ENCODE measurements around the gene NEGR1. TPM values are rescaled to one million over a fixed set of nuclear protein-coding genes. Genes with fewer than 3 reads are reported as not detected.

The NEGR1 gene
- total and polyA plus RNA-seq, 12 donors = 2.3 to 18.3 (median 5.2) TPM

GRCh38 chr1:71882637-71883036 is 399.7 kb downstream of the NEGR1 start:
- H3K4me3 ChIP-seq = no peak overlapping the region
- no peaks in the 10 kb centered on the region for H3K9me3 ChIP-seq
- H3K27ac ChIP-seq = no peak overlapping the region
- TF ChIP-seq CTCF (IDR thresholded peaks at IDR 0.05) = no peak
- H3K27me3 ChIP-seq = no peaks in the 10 kb centered on the region
- intact Hi-C loops (cut with DNase I) = no loop called here
- H3K36me3 ChIP-seq = no peaks in the 10 kb centered on the region
- DNase-seq (no peak), ATAC-seq (no peak)
- H3K4me1 ChIP-seq = peaks cover 0 to 4% (median 0%) of the 10 kb centered on the region in 9 donors
- 32 to 46% methylated on average over 2 of the region's 2 CpGs for WGBS, 2 donors

GRCh38 chr1:71882226-71882625 is 400.1 kb downstream of the NEGR1 start:
- ATAC-seq (no peak), DNase-seq (no peak)
- Histone ChIP-seq H3K36me3 (no peaks in the 10 kb centered on the region), H3K27ac (no peak overlapping the region), H3K4me3 (no peak overlapping the region), H3K4me1 (peaks cover 0 to 4% (median 0%) of the 10 kb centered on the region in 9 donors), H3K9me3 (no peaks in the 10 kb centered on the region), H3K27me3 (no peaks in the 10 kb centered on the region)
- intact Hi-C loops (cut with DNase I) = no loop called here
- 33 to 52% methylated on average over 3 of the region's 3 CpGs for WGBS, 2 donors
- no peak for TF ChIP-seq CTCF (IDR thresholded peaks at IDR 0.05)

- no peak for ATAC-seq
- no peaks in the 10 kb centered on the region for H3K27me3 ChIP-seq
Measured at GRCh38 chr1:71881611-71882010, 400.7 kb downstream of the NEGR1 start.

GRCh38 chr1:71869326-71869725 is 413.0 kb downstream of the NEGR1 start:
- Histone ChIP-seq H3K27me3 (no peaks in the 10 kb centered on the region), H3K36me3 (no peaks in the 10 kb centered on the region), H3K27ac (no peak overlapping the region), H3K9me3 (peaks cover 0 to 5% (median 0%) of the 10 kb centered on the region in 11 donors), H3K4me3 (no peak overlapping the region), H3K4me1 (no peaks in the 10 kb centered on the region)
- intact Hi-C loops (cut with DNase I) = no loop called here
- DNase-seq (no peak), ATAC-seq (no peak)
- TF ChIP-seq CTCF (IDR thresholded peaks at IDR 0.05) = no peak

More at GRCh38 chr1:71881611-71882010, 400.7 kb downstream of the NEGR1 start:
- TF ChIP-seq CTCF (IDR thresholded peaks at IDR 0.05) = no peak
- H3K36me3 ChIP-seq = no peaks in the 10 kb centered on the region
- H3K9me3 ChIP-seq = no peaks in the 10 kb centered on the region
- H3K4me3 ChIP-seq = no peak overlapping the region
- no peak overlapping the region for H3K27ac ChIP-seq
- H3K4me1 ChIP-seq = peaks cover 0 to 4% (median 0%) of the 10 kb centered on the region in 9 donors
- DNase-seq = no peak
- intact Hi-C loops (cut with DNase I) = no loop called here

Measured in heart right ventricle (tissue), 16 donors.